Memory B cell (primary cell): Measurements from ENCODE around the gene LRP2.
"Not testable (repeated sequence)": the region's sequence is repeated elsewhere in the genome, so short reads cannot be mapped to it uniquely, and the experiment has no call there.

Experiments
- ATAC-seq: fragments of 150-1000 bp; cut with Tn5 transposase; 2 replicates; pipeline ENCODE4 v1.10.0; 2021; ENCODE audit warnings: low read depth, mild to moderate bottlenecking, moderate library complexity
- DNase-seq, 2 donors: peaks; one replicate each; pipeline ENCODE4 v3.0.0; 2022; ENCODE audit warnings: low spot score in 2 of 2
- H3K27ac Mint-ChIP-seq: one replicate; pipeline ENCODE4 v1.8.0; 2022; ENCODE audit warnings: mild to moderate bottlenecking, moderate library complexity, mixed read lengths
- H3K27me3 Mint-ChIP-seq: one replicate; pipeline ENCODE4 v1.8.0; 2022; ENCODE audit warnings: mixed read lengths
- H3K36me3 Mint-ChIP-seq: one replicate; pipeline ENCODE4 v1.8.0; 2022; ENCODE audit warnings: mild to moderate bottlenecking, mixed read lengths
- H3K4me1 Mint-ChIP-seq: one replicate; pipeline ENCODE4 v1.8.0; 2022; ENCODE audit warnings: mixed read lengths
- H3K4me3 Mint-ChIP-seq: one replicate; pipeline ENCODE4 v1.8.0; 2022; ENCODE audit warnings: mild to moderate bottlenecking, moderate library complexity, mixed read lengths
- H3K9me3 Mint-ChIP-seq: one replicate; pipeline ENCODE4 v1.8.0; 2022; ENCODE audit warnings: mixed read lengths

The LRP2 gene

GRCh38 chr2:169330555-169331198, 31.7 kb downstream of the LRP2 start:
- H3K9me3 Mint-ChIP-seq: no peaks in the 10 kb centered on the region
- no peak for ATAC-seq
- no peak overlapping the region for H3K4me3 Mint-ChIP-seq
- H3K27me3 Mint-ChIP-seq: peaks cover 3% of the 10 kb centered on the region
- no peak overlapping the region for H3K27ac Mint-ChIP-seq
- no peaks in the 10 kb centered on the region for H3K36me3 Mint-ChIP-seq
- H3K4me1 Mint-ChIP-seq: no peaks in the 10 kb centered on the region
- DNase-seq: no peak

GRCh38 chr2:169329688-169330554, 32.4 kb downstream of the LRP2 start:
- no peak overlapping the region for H3K4me3 Mint-ChIP-seq
- no peaks in the 10 kb centered on the region for H3K9me3 Mint-ChIP-seq
- H3K36me3 Mint-ChIP-seq: no peaks in the 10 kb centered on the region
- H3K27me3 Mint-ChIP-seq: peaks cover 3% of the 10 kb centered on the region
- ATAC-seq (no peak), DNase-seq (no peak)
- H3K4me1 Mint-ChIP-seq: no peaks in the 10 kb centered on the region
- no peak overlapping the region for H3K27ac Mint-ChIP-seq

- no peak overlapping the region for H3K27ac Mint-ChIP-seq
- no peaks in the 10 kb centered on the region for H3K4me1 Mint-ChIP-seq
- no peak overlapping the region for H3K4me3 Mint-ChIP-seq
- ATAC-seq (no peak), DNase-seq (no peak)
- no peaks in the 10 kb centered on the region for H3K9me3 Mint-ChIP-seq
- peaks cover 3% of the 10 kb centered on the region for H3K27me3 Mint-ChIP-seq
- H3K36me3 Mint-ChIP-seq: no peaks in the 10 kb centered on the region
Observed at GRCh38 chr2:169328785-169329184, 33.5 kb downstream of the LRP2 start.

GRCh38 chr2:169327837-169328236, 34.5 kb downstream of the LRP2 start:
- not testable (repeated sequence) for H3K36me3 Mint-ChIP-seq, H3K4me1 Mint-ChIP-seq, ATAC-seq, H3K27ac Mint-ChIP-seq, H3K4me3 Mint-ChIP-seq, DNase-seq, H3K27me3 Mint-ChIP-seq, H3K9me3 Mint-ChIP-seq

DNA sequence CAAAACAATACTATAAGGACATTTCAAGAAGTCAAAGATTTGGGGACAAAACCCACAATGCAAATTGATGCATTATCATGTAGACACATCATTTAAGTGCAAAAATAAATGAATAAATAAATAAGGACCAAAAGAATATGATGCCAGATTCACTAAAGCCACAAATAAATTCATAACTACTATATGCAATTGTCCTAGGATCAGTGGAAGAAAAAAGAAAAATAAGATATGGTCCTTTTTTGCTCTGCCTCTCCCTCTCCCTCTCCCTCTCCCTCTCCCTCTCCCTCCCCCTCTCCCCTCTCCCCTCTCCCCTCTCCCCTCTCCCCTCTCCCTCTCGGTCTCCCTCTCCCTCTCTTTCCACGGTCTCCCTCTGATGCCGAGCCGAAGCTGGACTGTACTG, 36.4 kb downstream of the LRP2 start:
- not testable (repeated sequence) for H3K4me3 Mint-ChIP-seq, H3K27me3 Mint-ChIP-seq, H3K9me3 Mint-ChIP-seq, ATAC-seq, H3K36me3 Mint-ChIP-seq, H3K4me1 Mint-ChIP-seq, DNase-seq, H3K27ac Mint-ChIP-seq

DNA sequence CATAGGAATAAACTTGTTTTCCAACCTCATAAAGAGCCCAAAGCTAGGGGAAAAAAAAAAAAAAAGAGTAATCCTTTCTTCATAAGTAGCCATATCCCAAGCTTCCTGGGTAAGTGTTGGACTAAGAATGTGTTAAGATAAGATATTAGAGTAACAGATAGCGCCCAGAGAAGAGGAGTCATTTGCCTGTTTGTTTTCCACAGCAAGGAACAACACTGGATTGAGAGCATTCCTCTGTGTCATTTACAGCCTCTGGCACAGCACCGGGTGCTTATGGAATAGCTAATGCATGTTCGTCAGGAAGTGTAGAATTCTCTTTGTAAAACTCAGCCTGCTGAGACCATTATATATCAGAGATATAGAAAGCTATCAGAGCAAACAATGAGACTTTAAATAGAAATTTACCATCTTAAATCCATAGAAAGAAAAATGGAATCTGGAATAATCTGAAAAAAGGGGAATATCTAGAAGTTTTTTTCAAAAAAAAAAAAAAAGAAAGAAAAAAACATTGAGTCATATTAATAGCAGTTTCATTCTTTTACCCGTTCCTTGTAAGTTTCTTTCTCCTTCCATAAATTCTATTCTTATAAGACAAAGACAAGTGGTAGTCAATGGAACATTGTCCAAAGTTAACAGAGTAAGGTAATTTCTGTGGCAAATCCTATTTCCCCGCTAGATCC, 37.6 kb downstream of the LRP2 start:
- no peaks in the 10 kb centered on the region for H3K9me3 Mint-ChIP-seq
- no peak overlapping the region for H3K27ac Mint-ChIP-seq
- peaks cover 3% of the 10 kb centered on the region for H3K27me3 Mint-ChIP-seq
- DNase-seq (no peak), ATAC-seq (no peak)
- H3K36me3 Mint-ChIP-seq: no peaks in the 10 kb centered on the region
- no peaks in the 10 kb centered on the region for H3K4me1 Mint-ChIP-seq
- H3K4me3 Mint-ChIP-seq: no peak overlapping the region

DNA sequence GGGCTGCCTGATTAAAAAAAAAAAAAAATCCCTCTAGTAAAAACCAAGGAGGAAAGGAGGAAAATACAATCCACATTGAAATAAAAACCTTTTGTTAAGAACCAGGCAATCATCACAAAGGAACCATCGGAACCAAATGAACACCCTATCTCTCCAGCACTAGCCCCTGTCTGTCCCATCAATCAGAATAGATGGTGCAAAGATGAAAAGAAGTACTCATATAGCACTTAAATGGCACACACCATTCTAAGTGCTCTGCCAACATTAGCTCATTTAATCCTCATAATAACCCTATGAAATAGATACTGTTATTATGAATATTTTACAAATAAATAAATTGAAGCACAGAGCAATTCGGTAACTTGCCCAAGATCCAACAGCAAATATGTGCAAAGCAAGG, 38.5 kb downstream of the LRP2 start:
- no peak for ATAC-seq
- H3K27me3 Mint-ChIP-seq: peaks cover 1% of the 10 kb centered on the region
- no peaks in the 10 kb centered on the region for H3K36me3 Mint-ChIP-seq
- no peaks in the 10 kb centered on the region for H3K9me3 Mint-ChIP-seq
- H3K4me1 Mint-ChIP-seq: no peaks in the 10 kb centered on the region
- no peak overlapping the region for H3K27ac Mint-ChIP-seq
- no peak overlapping the region for H3K4me3 Mint-ChIP-seq
- no peak for DNase-seq

- no peaks in the 10 kb centered on the region for H3K36me3 Mint-ChIP-seq
- H3K27ac Mint-ChIP-seq: no peak overlapping the region
- H3K4me3 Mint-ChIP-seq: no peak overlapping the region
- H3K27me3 Mint-ChIP-seq: peaks cover 3% of the 10 kb centered on the region
- H3K9me3 Mint-ChIP-seq: no peaks in the 10 kb centered on the region
- no peaks in the 10 kb centered on the region for H3K4me1 Mint-ChIP-seq
- DNase-seq (no peak), ATAC-seq (no peak)
Observed at GRCh38 chr2:169320561-169320960, 41.8 kb downstream of the LRP2 start.

- Mint-ChIP-seq H3K4me1 (no peaks in the 10 kb centered on the region), H3K27me3 (peaks cover 3% of the 10 kb centered on the region), H3K9me3 (no peaks in the 10 kb centered on the region), H3K4me3 (no peak overlapping the region), H3K27ac (no peak overlapping the region), H3K36me3 (peaks cover 1% of the 10 kb centered on the region)
- ATAC-seq: no peak
- no peak for DNase-seq
Observed at GRCh38 chr2:169315357-169315756, 47.0 kb downstream of the LRP2 start.

DNA sequence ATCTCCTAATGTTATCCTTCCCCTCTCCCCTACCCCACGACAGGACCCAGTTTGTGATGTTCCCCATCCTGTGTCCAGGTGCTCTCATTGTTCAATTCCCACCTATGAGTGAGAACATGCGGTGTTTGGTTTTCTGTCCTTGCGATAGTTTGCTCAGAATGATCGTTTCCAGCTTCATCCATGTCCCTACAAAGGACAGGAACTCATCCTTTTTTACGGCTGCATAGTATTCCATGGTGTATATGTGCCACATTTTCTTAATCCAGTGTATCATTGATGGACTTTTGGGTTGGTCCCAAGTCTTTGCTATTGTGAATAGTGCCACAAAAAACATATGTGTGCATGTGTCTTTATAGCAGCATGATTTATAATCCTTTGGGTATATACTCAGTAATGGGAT, 54.0 kb downstream of the LRP2 start:
- H3K36me3 Mint-ChIP-seq, H3K27ac Mint-ChIP-seq, H3K9me3 Mint-ChIP-seq, DNase-seq, H3K4me3 Mint-ChIP-seq, H3K4me1 Mint-ChIP-seq, ATAC-seq, H3K27me3 Mint-ChIP-seq: not testable (repeated sequence)

GRCh38 chr2:169304689-169305088, 57.6 kb downstream of the LRP2 start:
- not testable (repeated sequence) for H3K27ac Mint-ChIP-seq, H3K4me3 Mint-ChIP-seq, H3K9me3 Mint-ChIP-seq, DNase-seq, H3K4me1 Mint-ChIP-seq, H3K27me3 Mint-ChIP-seq, H3K36me3 Mint-ChIP-seq, ATAC-seq

- Mint-ChIP-seq H3K36me3 (no peaks in the 10 kb centered on the region), H3K9me3 (peaks cover 1% of the 10 kb centered on the region), H3K27ac (no peak overlapping the region), H3K27me3 (peaks cover 1% of the 10 kb centered on the region), H3K4me3 (no peak overlapping the region), H3K4me1 (no peaks in the 10 kb centered on the region)
- ATAC-seq: no peak
- no peak for DNase-seq
Observed at GRCh38 chr2:169303579-169304305, 58.6 kb downstream of the LRP2 start.

- Mint-ChIP-seq H3K9me3 (peaks cover 1% of the 10 kb centered on the region), H3K27me3 (peaks cover 1% of the 10 kb centered on the region), H3K4me1 (no peaks in the 10 kb centered on the region)
Observed at GRCh38 chr2:169302364-169302763, 60.0 kb downstream of the LRP2 start.

More at GRCh38 chr2:169302364-169302763, 60.0 kb downstream of the LRP2 start:
- Mint-ChIP-seq H3K4me3 (no peak overlapping the region), H3K27ac (no peak overlapping the region), H3K36me3 (no peaks in the 10 kb centered on the region)
- ATAC-seq (no peak), DNase-seq (no peak)
